Stimulated activated CD4-positive, alpha-beta T cell treated with anti-CD3 and anti-CD28 coated beads, TNF-alpha, amount 100 ng/mL, for 24 hours (primary cell): ENCODE results near the gene GNL2.
"Not testable (repeated sequence)": the region's sequence is repeated elsewhere in the genome, so short reads cannot be mapped to it uniquely, and the experiment has no call there.

ENCODE experiments used
- DNase-seq, 3 experiments: peaks; one replicate each; pipeline ENCODE4 v3.0.0-alpha.2; 2020; ENCODE audit warnings: low read depth in 3 of 3

The GNL2 gene

DNA sequence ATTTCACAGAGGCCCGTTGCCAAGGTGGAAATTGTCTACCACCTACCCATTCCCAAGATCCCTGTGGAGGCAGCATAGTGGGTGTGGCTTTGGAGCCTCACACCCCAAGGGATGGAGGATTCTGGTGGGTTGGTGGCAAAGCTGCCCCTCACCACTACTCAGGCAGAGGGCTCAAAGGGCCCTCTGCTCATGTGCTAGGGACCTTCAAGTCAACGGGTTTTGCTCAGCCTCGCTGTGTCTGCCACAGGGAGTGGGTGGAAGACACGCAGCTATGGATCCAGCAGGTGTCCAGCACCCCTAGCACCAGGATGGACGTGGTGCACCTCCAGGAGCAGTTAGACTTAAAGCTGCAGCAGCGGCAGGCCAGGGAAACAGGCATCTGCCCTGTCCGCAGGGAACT, 36.7 kb downstream of the GNL2 start:
- DNase-seq = no peak

DNA sequence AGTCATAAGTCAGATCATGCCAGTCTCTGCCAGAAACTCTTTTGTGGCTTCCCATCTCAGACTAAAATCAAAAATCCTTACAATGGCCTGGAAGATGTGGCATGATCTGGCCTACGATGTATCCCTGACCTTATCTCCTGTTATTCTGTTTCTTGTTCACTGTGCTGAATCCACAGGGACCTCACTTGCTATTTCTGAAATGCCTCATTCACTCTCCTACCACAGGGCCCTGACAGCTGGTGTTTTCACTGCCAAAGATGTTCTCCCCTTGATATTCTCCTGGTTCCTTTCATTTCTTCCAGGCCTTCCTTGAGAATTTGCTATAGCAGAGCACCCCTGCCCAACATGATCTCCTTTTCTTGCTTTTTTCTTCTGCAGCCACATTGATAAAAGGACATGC, 37.3 kb downstream of the GNL2 start:
- no peak for DNase-seq

DNA sequence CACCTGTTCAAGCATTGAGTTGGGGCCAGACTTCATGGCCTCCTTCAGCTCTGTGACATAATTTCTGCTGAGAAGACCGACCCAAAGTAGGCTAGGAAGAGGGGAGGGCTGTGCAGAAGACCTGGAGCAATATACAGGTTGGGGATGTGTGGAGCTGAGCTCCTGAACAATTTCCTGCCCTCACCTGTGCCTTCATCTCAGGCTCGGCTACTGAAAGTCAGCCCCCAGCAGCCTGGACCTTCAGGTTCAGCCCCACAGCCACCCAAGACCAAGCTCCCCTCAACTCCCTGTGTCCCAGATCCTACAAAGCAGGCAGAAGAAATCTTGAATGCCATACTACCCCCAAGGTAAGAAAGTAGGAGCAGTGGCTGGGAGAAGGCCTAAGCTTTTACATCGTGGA, 38.3 kb downstream of the GNL2 start:
- no peak for DNase-seq

DNA sequence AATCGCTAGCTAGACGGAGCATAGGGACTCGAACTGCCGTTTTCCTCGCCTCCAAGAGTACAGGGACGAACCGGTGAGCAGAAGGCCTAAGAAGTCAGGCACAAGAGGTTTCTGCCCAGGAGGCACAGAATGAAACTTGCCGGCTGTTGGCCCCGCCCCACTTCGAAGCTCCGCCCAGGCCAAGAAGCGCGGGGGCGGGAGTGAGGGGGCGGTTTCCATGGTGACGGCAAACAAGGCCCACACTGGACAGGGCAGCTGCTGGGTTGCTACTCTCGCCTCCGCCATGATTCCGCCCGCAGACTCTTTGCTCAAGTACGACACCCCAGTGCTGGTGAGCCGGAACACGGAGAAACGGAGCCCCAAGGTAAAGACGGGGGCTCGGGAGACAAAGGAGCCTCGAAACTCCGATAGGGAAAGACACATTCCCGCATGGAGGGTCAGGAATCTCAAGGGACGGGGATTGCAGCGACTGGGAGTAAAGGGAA, 39.0 kb downstream of the GNL2 start, which contains the start of gene DNALI1:
Gene DNALI1 (plus strand): TSS at position 229 of the 485 bp plus-strand sequence. CDS start 55 bp downstream, at position 284.
- DNase-seq = peak in 1 of 3 experiments; percentile 15

DNA sequence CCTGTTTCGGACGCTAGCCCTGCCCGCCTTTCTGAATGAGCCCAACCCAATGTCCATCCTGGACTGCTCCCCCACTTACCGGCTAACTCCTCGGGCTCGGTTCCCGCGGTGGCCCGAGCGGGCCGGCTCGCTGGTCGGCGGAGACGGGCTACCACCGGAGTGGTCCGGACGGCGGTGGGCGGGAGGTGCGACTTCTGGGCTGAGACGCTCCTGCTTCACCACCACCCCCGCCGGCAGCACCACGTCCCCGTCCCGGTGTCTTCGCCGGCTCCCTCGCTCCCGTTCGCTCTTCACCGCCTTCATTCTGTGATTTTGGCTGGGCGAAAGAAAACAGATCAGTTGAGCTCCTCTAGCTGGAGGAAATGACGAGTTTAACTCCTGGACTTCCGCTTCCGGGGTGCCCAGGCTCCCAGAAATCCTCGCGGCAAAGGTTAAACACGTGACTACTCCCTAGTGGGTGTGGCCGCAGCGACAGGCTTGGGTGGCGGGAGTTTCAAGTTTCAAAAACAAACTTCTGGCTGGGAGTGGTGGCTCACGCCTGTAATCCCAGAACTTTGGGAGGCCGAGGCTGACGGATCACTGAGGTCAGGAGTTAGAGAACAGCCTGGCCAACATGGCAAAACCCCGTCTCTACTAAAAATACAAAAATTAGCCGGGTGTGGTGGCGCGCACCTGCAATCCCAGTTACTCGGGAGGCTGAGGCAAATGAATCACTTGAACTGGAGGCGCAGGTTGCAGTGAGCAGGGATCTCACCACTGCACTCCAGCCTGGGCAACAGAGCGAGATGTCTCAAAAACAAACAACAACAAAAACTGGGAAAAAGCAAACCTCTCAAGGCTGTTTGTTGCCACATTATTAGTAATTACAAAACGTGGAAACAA, 41.6 kb downstream of the GNL2 start, which contains the start of gene SNIP1:
Gene SNIP1 (minus strand): TSS at position 367 of the 882 bp plus-strand sequence. CDS start 64 bp downstream, at position 303.
- DNase-seq = peak; percentile 85 to 87 (median 86)

DNA sequence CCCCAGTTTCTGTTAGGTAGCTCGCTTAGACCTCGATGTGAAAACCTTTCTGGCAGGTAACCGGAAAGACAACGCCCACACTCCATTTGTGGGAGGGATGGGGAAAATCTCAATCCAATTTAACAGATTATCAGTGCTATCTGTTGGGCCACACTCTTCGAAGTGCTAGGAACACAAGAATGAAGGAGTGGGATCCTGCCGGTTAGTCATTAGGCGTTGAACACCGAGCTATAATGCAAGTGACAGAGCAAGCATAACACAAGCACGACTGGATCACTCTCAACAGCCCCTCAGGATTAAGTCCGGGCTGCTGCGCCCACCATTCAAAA, 42.2 kb downstream of the GNL2 start:
- DNase-seq = no peak

DNA sequence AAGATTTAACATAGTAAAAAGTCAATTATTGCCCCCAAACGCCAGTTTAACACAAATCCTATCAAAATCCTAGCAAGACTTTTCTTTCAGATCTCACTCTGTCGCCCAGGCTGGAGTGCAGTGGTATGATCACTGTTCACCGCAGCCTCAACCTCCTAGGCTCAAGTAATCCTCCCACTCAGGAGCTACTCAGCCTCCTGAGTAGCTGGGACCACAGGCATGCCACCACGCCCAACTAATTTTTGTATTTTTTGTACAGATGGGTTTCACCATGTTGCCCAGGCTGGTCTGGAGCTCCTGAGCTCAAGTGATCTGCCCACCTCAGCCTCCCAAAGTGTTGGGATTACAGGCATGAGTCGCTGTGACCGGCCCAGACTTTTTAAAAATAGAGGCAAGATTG, 46.4 kb downstream of the GNL2 start:
- no peak for DNase-seq

DNA sequence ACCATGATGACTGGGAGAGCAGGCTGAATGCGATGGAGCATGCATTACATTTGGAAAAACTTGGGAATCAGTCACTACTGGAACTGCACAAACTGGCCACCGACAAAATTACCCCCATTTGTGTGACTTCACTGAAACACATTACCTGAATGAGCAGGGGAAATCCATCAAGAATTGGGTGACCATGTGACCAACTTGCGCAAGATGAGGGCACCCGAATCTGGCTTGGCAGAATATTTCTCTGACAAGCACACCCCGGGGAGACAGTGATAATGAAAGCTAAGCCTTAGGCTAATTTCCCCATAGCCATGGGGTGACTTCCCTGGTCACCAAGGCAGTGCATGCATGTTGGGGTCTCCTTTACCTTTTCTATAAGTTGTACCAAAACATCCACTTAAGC, 50.7 kb downstream of the GNL2 start:
- no peak for DNase-seq

DNA sequence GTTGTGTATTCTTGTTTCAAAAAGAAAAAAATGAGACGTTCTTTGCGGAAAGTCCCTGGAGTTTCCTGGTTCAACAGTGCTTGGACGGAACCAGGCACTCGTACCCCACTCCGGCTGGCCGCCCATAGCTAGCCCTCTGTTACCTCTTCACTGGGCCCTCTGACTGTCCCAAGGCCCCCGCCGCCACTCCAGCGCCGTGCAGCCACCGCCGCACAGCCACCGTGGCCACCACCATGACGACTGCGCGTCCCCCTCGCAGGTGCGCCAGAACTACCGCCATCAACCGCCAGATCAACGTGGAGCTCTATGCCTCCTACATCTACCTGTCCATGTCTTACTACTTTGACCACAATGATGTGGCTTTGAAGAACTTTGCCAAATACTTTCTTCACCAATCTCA, 51.2 kb downstream of the GNL2 start:
- DNase-seq = no peak

DNA sequence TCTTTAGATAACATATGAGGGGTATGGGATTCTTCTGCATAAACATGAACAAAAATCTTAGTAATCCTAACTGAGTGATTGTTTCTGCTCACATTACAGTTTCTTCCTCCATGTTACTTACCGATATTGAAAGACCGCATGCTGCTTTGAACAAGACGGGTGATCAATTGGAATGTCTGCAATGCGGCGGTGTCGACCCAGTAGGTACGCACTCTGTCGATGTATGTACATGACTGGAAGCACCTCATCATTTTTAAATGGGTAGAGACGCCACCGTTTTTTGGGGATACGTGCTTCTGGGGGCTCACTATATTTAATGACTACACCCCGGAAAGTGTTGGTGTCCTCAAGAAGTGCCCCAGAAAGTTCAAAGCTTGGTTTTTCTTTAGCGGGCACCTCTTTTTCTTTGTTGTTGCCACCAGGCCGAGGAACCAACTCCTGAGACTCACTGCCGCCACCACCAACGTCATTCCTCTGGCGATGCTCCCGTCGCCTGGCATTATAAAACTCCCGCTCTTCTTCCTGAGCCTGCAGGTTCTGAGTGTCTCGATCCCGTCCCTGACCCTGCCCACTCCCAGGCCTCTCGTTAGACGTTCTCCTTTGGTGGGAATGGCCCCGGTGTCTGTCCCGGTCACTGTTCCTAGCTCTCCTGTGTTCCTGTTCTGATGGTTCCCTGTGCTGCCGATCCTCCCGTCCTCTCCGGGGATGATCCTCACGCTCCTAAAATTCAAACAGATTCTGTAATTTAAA, 55.5 kb downstream of the GNL2 start:
- DNase-seq = no peak

DNA sequence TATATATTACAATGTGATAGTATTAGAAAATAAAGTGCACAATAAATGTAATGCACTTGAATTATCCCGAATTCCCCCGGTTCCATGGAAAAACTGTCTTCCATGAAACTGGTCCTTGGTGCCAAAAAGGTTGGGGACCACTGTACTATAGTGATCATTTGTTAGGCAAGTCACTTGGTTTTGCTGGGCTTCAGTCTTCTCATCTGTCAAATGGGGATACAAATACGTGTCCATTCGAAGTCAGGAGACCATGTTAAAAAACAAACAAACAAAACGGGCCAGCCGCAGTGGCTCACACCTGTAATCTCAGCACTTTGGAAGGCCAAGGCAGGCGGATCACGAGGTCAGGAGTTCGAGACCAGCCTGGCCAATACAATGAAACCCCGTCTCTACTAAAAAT, 56.6 kb downstream of the GNL2 start:
- DNase-seq = not testable (repeated sequence)

DNA sequence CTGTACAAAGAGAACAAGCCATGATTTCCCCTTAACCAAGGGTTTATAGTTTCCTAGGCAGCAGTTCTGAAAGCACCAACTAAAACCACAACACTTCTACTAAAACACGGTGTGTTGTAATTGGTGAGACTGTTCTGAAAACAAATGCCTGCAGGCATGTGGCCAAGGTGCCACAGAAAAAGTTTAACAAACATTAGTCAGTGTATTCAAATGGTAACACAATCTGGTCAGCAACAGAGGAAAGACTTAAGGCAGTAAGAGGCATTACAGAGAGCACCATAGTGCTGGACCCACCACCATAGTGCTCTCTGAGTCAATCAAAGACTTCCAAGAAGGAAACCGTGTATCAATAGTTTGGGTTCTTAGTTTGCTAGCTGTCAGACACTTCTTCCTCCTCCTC, 58.4 kb downstream of the GNL2 start:
- DNase-seq = no peak

DNA sequence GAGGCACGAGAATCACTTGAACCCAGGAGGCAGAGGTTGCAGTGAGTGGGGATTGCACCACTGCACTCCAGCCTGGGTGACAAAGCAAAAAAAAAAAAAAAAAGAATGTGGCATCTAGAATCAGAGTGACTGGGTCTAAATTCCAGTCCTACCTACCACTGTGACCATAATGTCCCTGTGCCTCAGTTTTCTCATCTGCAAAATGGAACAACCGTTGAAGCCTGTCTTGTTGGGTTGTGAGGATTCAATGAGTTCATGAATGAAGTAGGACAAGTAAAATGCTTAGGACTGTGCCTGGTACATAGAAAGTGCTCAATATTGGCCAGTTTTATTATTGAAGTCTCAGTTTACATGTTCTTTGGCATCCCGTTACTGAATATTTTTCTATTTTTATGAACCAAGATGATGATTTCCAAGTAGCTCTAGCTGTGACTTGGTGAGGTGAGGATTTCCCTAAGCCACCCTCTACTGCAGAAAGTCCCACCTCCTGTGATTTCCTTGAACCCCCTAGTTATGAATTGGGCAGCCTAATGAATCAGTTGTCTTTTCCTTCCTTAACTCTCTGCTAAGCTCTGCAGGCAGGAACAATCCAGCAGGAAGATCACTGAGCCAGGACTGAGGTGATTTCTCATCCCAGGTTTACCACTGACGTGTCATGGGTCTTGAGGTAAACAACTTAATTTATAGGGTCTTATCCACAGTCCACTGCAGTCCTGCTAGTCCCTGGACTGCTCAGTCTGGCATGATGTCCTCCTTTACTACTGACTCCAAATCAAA, 62.2 kb downstream of the GNL2 start:
- no peak for DNase-seq

DNA sequence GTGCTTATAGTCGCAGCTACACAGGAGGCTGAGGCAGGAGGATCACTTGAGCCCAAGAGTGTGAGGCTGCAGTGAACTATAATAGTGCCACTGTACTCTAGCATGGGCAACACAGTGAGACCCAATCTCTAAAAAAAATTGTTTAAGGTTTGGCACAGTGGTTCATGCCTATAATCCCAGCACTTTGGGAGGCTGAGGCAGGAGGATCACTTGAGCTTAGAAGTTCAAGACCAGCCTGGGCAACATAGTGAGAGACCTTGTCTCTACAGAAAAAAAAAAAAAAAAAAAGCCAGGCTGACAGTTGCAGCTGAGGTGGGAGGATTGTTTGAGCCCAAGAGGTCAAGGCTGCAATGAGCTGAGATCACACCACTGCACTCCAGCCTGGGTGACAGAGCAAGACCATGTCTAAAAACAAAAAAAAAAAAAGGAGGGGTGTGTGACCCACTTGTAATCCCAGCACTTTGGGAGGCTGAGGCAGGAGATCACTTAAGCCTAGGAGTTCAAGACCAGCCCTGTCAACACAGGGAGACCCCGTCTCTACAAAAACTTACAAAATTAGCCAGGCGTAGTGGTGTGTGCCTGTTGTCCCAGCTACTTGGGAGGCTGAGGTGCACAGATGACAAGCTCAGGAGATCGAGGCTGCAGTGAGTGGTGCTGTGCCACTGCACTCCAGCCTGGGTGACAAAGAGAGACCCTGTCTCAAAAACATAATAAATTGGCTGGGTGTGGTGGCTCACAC, 63.1 kb downstream of the GNL2 start:
- not testable (repeated sequence) for DNase-seq

DNA sequence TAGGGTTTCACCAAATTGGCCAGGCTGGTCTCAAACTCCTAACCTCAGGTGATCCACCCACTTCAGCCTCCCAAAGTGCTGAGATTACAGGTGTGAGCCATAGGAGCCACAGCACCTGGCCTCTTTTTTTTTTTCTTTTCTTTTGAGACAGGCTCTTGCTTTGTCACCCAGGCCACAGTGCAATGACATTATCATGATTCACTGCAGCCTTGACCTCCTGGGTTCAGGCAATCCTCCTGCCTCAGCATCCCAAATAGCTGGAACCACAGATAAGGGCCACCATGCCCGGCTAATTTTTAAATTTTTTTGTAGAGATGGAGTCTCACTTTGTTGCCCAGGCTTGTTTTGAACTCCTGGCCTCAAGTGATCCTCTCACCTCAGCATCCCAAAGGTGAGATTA, 65.8 kb downstream of the GNL2 start:
- DNase-seq = not testable (repeated sequence)

DNA sequence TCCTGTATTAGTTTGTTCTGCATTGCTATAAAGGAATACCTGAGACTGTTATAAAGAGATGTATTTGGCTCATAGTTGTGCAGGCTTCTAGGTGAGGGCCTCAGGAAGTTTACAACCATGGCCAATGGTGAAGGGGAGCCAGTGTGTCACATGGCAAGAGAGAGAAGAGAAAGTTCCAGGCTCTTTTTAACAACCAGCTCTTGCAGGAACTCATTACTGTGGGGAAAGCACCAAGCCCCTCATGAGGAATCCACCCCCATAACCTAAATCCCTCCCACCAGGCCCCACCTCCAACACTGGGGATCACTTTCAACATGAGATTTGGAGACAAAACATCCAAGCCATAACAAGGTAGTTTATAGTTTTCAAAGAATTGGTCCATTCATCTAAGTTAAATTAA, 76.1 kb downstream of the GNL2 start:
- DNase-seq = no peak

DNA sequence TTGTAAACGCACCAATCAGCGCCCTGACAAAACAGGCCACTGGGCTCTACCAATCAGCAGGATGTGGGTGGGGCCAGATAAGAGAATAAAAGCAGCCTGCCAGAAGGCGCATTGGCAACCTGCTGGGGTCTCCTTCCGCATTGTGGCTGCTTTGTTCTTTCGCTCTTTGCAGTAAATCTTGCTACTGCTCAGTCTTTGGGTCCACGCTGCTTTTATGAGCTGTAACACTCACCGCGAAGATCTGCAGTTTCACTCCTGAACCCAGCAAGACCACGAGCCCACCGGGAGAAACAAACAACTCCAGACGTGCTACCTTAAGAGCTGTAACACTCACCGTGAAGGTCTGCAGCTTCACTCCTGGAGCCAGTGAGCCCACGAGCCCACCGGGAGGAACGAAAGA, 76.8 kb downstream of the GNL2 start:
- DNase-seq = peak in 1 of 3 experiments; percentile 35

DNA sequence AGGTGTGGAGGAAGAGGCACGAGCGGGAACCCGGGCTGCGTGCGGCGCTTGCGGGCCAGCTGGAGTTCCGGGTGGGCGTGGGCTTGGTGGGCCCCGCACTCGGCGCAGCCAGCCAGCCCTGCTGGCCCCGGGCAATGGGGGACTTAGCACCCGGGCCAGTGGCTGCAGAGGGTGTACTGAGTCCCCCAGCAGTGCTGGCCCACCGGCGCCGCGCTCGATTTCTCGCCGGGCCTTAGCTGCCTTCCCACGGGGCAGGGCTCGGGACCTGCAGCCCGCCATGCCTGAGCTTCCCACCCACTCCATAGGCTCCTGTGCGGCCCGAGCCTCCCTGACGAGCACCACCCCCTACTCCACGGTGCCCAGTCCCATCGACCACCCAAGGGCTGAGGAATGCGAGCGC, 77.5 kb downstream of the GNL2 start:
- DNase-seq = not testable (repeated sequence)

DNA sequence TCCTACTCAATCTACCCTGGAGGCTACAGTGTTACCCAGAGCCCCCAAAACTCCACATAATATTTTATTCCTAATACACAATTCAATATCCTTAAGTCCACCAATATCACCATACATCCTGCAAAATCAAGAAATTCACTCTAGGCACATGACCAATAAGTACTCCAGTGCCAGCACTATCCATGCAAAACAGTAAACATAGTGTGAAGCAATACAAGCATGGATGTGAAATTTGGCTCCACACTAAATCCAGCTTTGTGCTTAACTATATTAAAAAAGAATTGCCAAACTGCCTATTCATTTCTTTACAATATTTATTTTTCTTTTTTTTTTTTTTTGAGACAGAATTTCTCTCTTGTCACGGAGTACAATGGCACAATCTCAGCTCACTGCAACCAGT, 78.2 kb downstream of the GNL2 start:
- DNase-seq = no peak
